DMS114 treated with DMSO at 0.1 percent for 48 hours (cell line): Measurements from ENCODE around the gene PPP1R3F.
"Not testable (repeated sequence)": the region's sequence is repeated elsewhere in the genome, so short reads cannot be mapped to it uniquely, and the experiment has no call there.

Source experiments
- DNase-seq: peaks from one replicate; lab custom pipeline; 2025; ENCODE audit not compliant: unreplicated experiment; lab: John Stamatoyannopoulos, UW

Gene PPP1R3F

GRCh38 chrX:49308604-49309269 is 39.1 kb downstream of the PPP1R3F start:
- DNase-seq: no peak

GRCh38 chrX:49309401-49309981 is 39.9 kb downstream of the PPP1R3F start:
- DNase-seq: no peak

GRCh38 chrX:49310371-49310770 is 40.8 kb downstream of the PPP1R3F start:
- no peak for DNase-seq

- no peak for DNase-seq
These were observed 42.6 kb downstream of the PPP1R3F start for GRCh38 chrX:49312176-49312575.

- DNase-seq: no peak
These were observed 46.5 kb downstream of the PPP1R3F start for GRCh38 chrX:49316085-49316484.

GRCh38 chrX:49321737-49322136 is 52.1 kb downstream of the PPP1R3F start, which contains the start of gene GAGE12J:
Gene GAGE12J (plus strand): TSS chrX:49322037. CDS start chrX:49323194, 1,157 bp downstream.
- DNase-seq: not testable (repeated sequence)

GRCh38 chrX:49322266-49322665 is 52.7 kb downstream of the PPP1R3F start:
- DNase-seq: not testable (repeated sequence)

- not testable (repeated sequence) for DNase-seq
These were observed 54.1 kb downstream of the PPP1R3F start for GRCh38 chrX:49323735-49324134.

GRCh38 chrX:49330421-49330820 is 60.8 kb downstream of the PPP1R3F start:
- not testable (repeated sequence) for DNase-seq

- DNase-seq: not testable (repeated sequence)
These were observed 61.7 kb downstream of the PPP1R3F start, which contains the start of gene GAGE13 for GRCh38 chrX:49331282-49331681. Gene GAGE13 (plus strand): TSS chrX:49331582. CDS start chrX:49332738, 1,156 bp downstream.

GRCh38 chrX:49331841-49332240 is 62.2 kb downstream of the PPP1R3F start:
- not testable (repeated sequence) for DNase-seq
